Endothelial cell of umbilical vein (primary cell): ENCODE measurements around the gene LSM2. TPM values are rescaled to one million over a fixed set of nuclear protein-coding genes. Genes with fewer than 3 reads are reported as not detected.

Experiments used
- BruUV-seq: library from RNA; stranded (reverse); fragments of 400-500 nt; replicated peaks from 2 replicates; lab custom pipeline; 2021; lab: Mats Ljungman, UMichigan
- CTCF ChIA-PET: fragments of 300-600, 350-600 bp; sonication (Branson Sonifier 250); formaldehyde crosslinking; loops from one replicate; lab custom pipeline; 2021; ENCODE audit warnings: antibody characterized with exemption, inconsistent platforms; lab: Charles Lee
- POLR2A ChIA-PET: fragments of 300-600, 350-600 bp; sonication (Branson Sonifier 250); formaldehyde crosslinking; loops from one replicate; lab custom pipeline; 2021; ENCODE audit warnings: antibody characterized with exemption, inconsistent platforms; lab: Charles Lee
- DNase-seq: peaks from one replicate; pipeline ENCODE4 v3.0.0-alpha.2; 2011; ENCODE audit warnings: low read depth, low spot score
- FAIRE-seq: peaks from 2 replicates; lab custom pipeline; 2011; peaks lifted over from hg19 to GRCh38; lab: Jason Lieb, UNC
- H2AFZ ChIP-seq: 2 replicates; pipeline ENCODE4 v1.6.0; 2012; ENCODE audit warnings: low read depth, low read length, control low read depth, inconsistent platforms
- H3K27ac ChIP-seq: 2 replicates; pipeline ENCODE4 v1.5.1; 2011; ENCODE audit warnings: low read depth, mild to moderate bottlenecking, control low read depth, low read length, moderate library complexity; ENCODE audit not compliant: insufficient read depth
- H3K27me3 ChIP-seq, 2 experiments: 2 replicates each; pipeline versions ENCODE4 v1.6.0 to v1.6.1; 2011; ENCODE audit warnings: low read length in 2 of 2, mixed read lengths in 1 of 2; ENCODE audit not compliant: control insufficient read depth in 2 of 2, insufficient read depth in 2 of 2
- H3K36me3 ChIP-seq, 2 experiments: 2 replicates in 1 of 2; 3 replicates in 1 of 2; pipeline ENCODE4 v1.5.1; 2011; ENCODE audit warnings: low read length in 2 of 2, mild to moderate bottlenecking in 1 of 2, moderate library complexity in 1 of 2; ENCODE audit not compliant: control insufficient read depth in 2 of 2, insufficient read depth in 2 of 2; ENCODE audit errors: extremely low read depth in 1 of 2
- H3K4me1 ChIP-seq: 3 replicates; pipeline ENCODE4 v1.5.1; 2011; ENCODE audit warnings: mild to moderate bottlenecking, low read length; ENCODE audit not compliant: control insufficient read depth, insufficient read depth; ENCODE audit errors: extremely low read depth
- H3K4me2 ChIP-seq: 2 replicates; pipeline ENCODE4 v1.6.1; 2011; ENCODE audit warnings: low read length, control low read depth, mixed read lengths; ENCODE audit not compliant: insufficient read depth
- H3K4me3 ChIP-seq, 3 experiments: fragments of 200-600 bp in 1 of 3; sonication (generic), shearing (Covaris generic) in 1 of 3; replicated peaks in 1 of 3; 2 replicates each; pipeline ENCODE4 v1.5.1; 2011 to 2016; ENCODE audit warnings: control low read depth in 3 of 3, low read length in 3 of 3, mild to moderate bottlenecking in 2 of 3, inconsistent platforms in 1 of 3, low read depth in 1 of 3, moderate library complexity in 1 of 3; ENCODE audit not compliant: insufficient read depth in 1 of 3
- H3K79me2 ChIP-seq: 2 replicates; pipeline ENCODE4 v1.6.0; 2012; ENCODE audit warnings: low read length, inconsistent platforms; ENCODE audit not compliant: control insufficient read depth, insufficient read depth
- H3K9ac ChIP-seq: replicated peaks from 2 replicates; pipeline ENCODE3; 2011; ENCODE audit warnings: low read length, control low read depth; ENCODE audit not compliant: insufficient read depth; ENCODE audit errors: extremely low read depth
- H3K9me1 ChIP-seq: replicated peaks from 3 replicates; pipeline ENCODE4 v1.6.0; 2011; ENCODE audit warnings: mild to moderate bottlenecking, low read length; ENCODE audit not compliant: control insufficient read depth, insufficient read depth; ENCODE audit errors: extremely low read depth
- H3K9me3 ChIP-seq: replicated peaks from 2 replicates; pipeline ENCODE4 v1.5.1; 2012; ENCODE audit warnings: low read length, inconsistent platforms; ENCODE audit not compliant: control insufficient read depth, insufficient read depth
- H4K20me1 ChIP-seq: replicated peaks from 2 replicates; pipeline ENCODE3; 2011; ENCODE audit warnings: mild to moderate bottlenecking, low read length; ENCODE audit not compliant: control insufficient read depth, insufficient read depth; ENCODE audit errors: extremely low read depth
- CTCF ChIP-seq, 2 donors: IDR thresholded peaks; 1 replicate in 1 of 2; 2 replicates in 1 of 2; pipeline ENCODE4 v1.5.1; 2011; ENCODE audit warnings: low read length in 2 of 2, mild to moderate bottlenecking in 2 of 2, moderate library complexity in 2 of 2, control low read depth in 1 of 2, inconsistent platforms in 1 of 2, low read depth in 1 of 2; ENCODE audit not compliant: insufficient read depth in 1 of 2; ENCODE audit errors: extremely low read depth in 1 of 2
- EZH2 ChIP-seq: IDR thresholded peaks from 2 replicates; pipeline ENCODE4 v1.6.1; 2012; ENCODE audit warnings: borderline replicate concordance, low read depth, mild to moderate bottlenecking, moderate library complexity, low read length, inconsistent platforms; ENCODE audit not compliant: severe bottlenecking
- FOS ChIP-seq: IDR thresholded peaks from 2 replicates; pipeline ENCODE4 v1.6.1; 2011; ENCODE audit warnings: mild to moderate bottlenecking, low read length, moderate library complexity, borderline replicate concordance; ENCODE audit not compliant: insufficient read depth
- GATA2 ChIP-seq: IDR thresholded peaks from 2 replicates; pipeline ENCODE4 v1.7.0; 2011; ENCODE audit warnings: low read depth, mild to moderate bottlenecking, moderate library complexity, mixed read lengths, low read length; ENCODE audit not compliant: insufficient read length, insufficient read depth
- JUN ChIP-seq: IDR thresholded peaks from 2 replicates; pipeline ENCODE4 v1.6.1; 2011; ENCODE audit warnings: borderline replicate concordance, low read depth; ENCODE audit not compliant: insufficient read length, insufficient read depth
- MAX ChIP-seq: IDR thresholded peaks from 2 replicates; pipeline ENCODE4 v1.6.1; 2011; ENCODE audit not compliant: insufficient read depth, insufficient read length
- MYC ChIP-seq: IDR thresholded peaks from one replicate; pipeline ENCODE4 v1.6.1; 2011; ENCODE audit warnings: mild to moderate bottlenecking, low read depth, low read length
- POLR2A ChIP-seq: IDR thresholded peaks from 2 replicates; pipeline ENCODE4 v1.6.1; 2012; ENCODE audit warnings: low read depth, mild to moderate bottlenecking, control low read depth, low read length
- POLR2AphosphoS5 ChIP-seq: IDR thresholded peaks from 2 replicates; pipeline ENCODE4 v1.6.1; 2012; ENCODE audit warnings: low read depth, mild to moderate bottlenecking, control low read depth, low read length, moderate library complexity; ENCODE audit not compliant: insufficient read depth
- dilution Hi-C: fragments of 300-500 bp; cut with MboI; formaldehyde crosslinking; loops from one replicate; pipeline ENCODE4 v1.15.0; 2019; ENCODE audit warnings: low sequenced_read_pairs; ENCODE audit not compliant: extremely low pct_ligation_motif_present
- intact Hi-C: fragments of 100-400 bp; cut with micrococcal nuclease; formaldehyde crosslinking; loops from one replicate; pipeline ENCODE4 v1.10.0; 2022
- polyA plus RNA-seq, 4 experiments: library from polyadenylated mRNA; depleted of rRNA in 3 of 4; stranded (reverse) in 3 of 4; unstranded in 1 of 4; fragments of >200 nt; gene quantifications; 2 replicates each; pipeline versions ENCODE4 v1.2.1 to v1.2.3, GENCODE V29; 2011 to 2012; ENCODE audit warnings: missing spikeins in 1 of 4
- total RNA-seq: library from RNA; stranded (reverse); gene quantifications from 2 replicates; pipeline ENCODE4 v1.2.3, GENCODE V29; 2021

The LSM2 gene
- total and polyA plus RNA-seq, 2 donors (not counting 3 experiments of a cell fraction or from before 2014, with no cell fraction given) = 78.1 to 86.0 TPM

GRCh38 chr6:31850765-31851484, 44.2 kb upstream of the LSM2 start:
- DNase-seq = no peak
- H3K9ac ChIP-seq = no peak overlapping the region
- no peaks in the 10 kb centered on the region for H3K9me3 ChIP-seq
- no peaks in the 10 kb centered on the region for H3K36me3 ChIP-seq
- ChIA-PET CTCF (no interaction called here), POLR2A (no interaction called here)
- BruUV-seq = no TSS peak
- no peak overlapping the region for H3K4me3 ChIP-seq
- no peaks in the 10 kb centered on the region for H3K9me1 ChIP-seq
- no peak overlapping the region for H3K27ac ChIP-seq
- TF ChIP-seq POLR2AphosphoS5 (no peak), MAX (no peak), FOS (no peak), EZH2 (no peak), MYC (no peak), POLR2A (no peak), JUN (no peak), CTCF (IDR thresholded peaks at IDR 0.05; ENCODE audit: extremely low read depth in 1 of 2, insufficient read depth in 1 of 2, low read depth in 1 of 2, low read length in 2 of 2) (no peak), GATA2 (no peak)
- H3K4me2 ChIP-seq = no peak overlapping the region
- no peaks in the 10 kb centered on the region for H3K4me1 ChIP-seq
- no peak overlapping the region for H2AFZ ChIP-seq
- H4K20me1 ChIP-seq = no peaks in the 10 kb centered on the region
- H3K27me3 ChIP-seq = no peaks in the 10 kb centered on the region
- no peaks in the 10 kb centered on the region for H3K79me2 ChIP-seq
- FAIRE-seq = no peak
- dilution Hi-C loops = no loop called here
- intact Hi-C loops = no loop called here
